K562 (cell line): ENCODE results near the gene AFF1. TPM values are rescaled to one million over a fixed set of nuclear protein-coding genes. Genes with fewer than 3 reads are reported as not detected.

Source experiments
- ATF7 ChIP-seq: fragments of 450-650 bp; IDR thresholded peaks from 2 replicates; pipeline ENCODE4 v1.7.1; 2014; ENCODE audit warnings: mild to moderate bottlenecking, moderate library complexity
- CBX3 ChIP-seq, 2 experiments: IDR thresholded peaks; 1 replicate in 1 of 2; 2 replicates in 1 of 2; pipeline ENCODE4 v1.6.1; 2012; ENCODE audit warnings: inconsistent platforms in 2 of 2, low read length in 2 of 2, borderline replicate concordance in 1 of 2, control low read depth in 1 of 2
- EP300 ChIP-seq: IDR thresholded peaks from 2 replicates; pipeline ENCODE4 v1.6.1; 2012; ENCODE audit warnings: low read length, improper control_type of control experiment
- JUND ChIP-seq, 2 experiments: IDR thresholded peaks; 2 replicates in 1 of 2; 3 replicates in 1 of 2; pipeline ENCODE4 v1.6.1; 2011; ENCODE audit warnings: borderline replicate concordance in 2 of 2, low read depth in 2 of 2, low read length in 2 of 2, improper control_type of control experiment in 1 of 2, missing biosample characterization in 1 of 2, missing genetic modification characterization in 1 of 2, missing genetic modification reagents in 1 of 2
- MEIS2 ChIP-seq: fragments of 450-650 bp; IDR thresholded peaks from 2 replicates; pipeline ENCODE4 v1.6.1; 2014; ENCODE audit warnings: mild to moderate bottlenecking; ENCODE audit not compliant: partially characterized antibody
- MYBL2 ChIP-seq, 2 experiments: fragments of 450-650 bp in 1 of 2; sonication (generic) in 1 of 2; formaldehyde crosslinking in 1 of 2; IDR thresholded peaks; 2 replicates each; pipeline versions ENCODE4 v1.6.1 to v1.8.1; 2017 to 2022; ENCODE audit warnings: borderline replicate concordance in 1 of 2, inconsistent platforms in 1 of 2, low read depth in 1 of 2, mild to moderate bottlenecking in 1 of 2, missing genetic modification reagents in 1 of 2, moderate library complexity in 1 of 2
- POLR2AphosphoS5 ChIP-seq: IDR thresholded peaks from 2 replicates; pipeline ENCODE4 v1.6.1; 2011; ENCODE audit warnings: mild to moderate bottlenecking, low read depth, low read length, moderate library complexity; ENCODE audit not compliant: control insufficient read depth, insufficient read depth
- PURB ChIP-seq: sonication (generic); formaldehyde crosslinking; IDR thresholded peaks from 2 replicates; pipeline ENCODE4 v1.9.0; 2021; ENCODE audit warnings: low read depth, mild to moderate bottlenecking, missing genetic modification reagents
- STAT5A ChIP-seq: IDR thresholded peaks from 2 replicates; pipeline ENCODE4 v1.6.1; 2012; ENCODE audit warnings: low read length, inconsistent platforms, borderline replicate concordance
- ZEB2 ChIP-seq: fragments of 450-650 bp; IDR thresholded peaks from 2 replicates; pipeline ENCODE4 v1.6.1; 2016
- ZNF384 ChIP-seq: IDR thresholded peaks from 2 replicates; pipeline ENCODE4 v1.6.1; 2012; ENCODE audit warnings: low read depth, low read length, improper control_type of control experiment
- polyA plus RNA-seq, 8 experiments: library from polyadenylated mRNA; depleted of rRNA in 4 of 8; stranded (reverse) in 5 of 8; unstranded in 3 of 8; fragments of >200 nt; fragmentation: Nextera tagmentation in 2 of 8; fragmentation: Illumina TruSeq in 1 of 8; extraction: Ambion mirVana in 2 of 8; extraction: Trizol in 1 of 8; gene quantifications; 2 replicates each; pipeline versions ENCODE4 v1.2.1 to v1.2.3, GENCODE V29; 2011 to 2014; ENCODE audit warnings: inconsistent platforms in 1 of 8, missing spikeins in 1 of 8
- total RNA-seq, 7 experiments: library from RNA; depleted of rRNA in 6 of 7; stranded (reverse); fragments of >200 nt in 6 of 7; fragmentation: Illumina TruSeq in 2 of 7; extraction: Trizol in 2 of 7; gene quantifications; 2 replicates each; pipeline versions ENCODE4 v1.2.1 to v1.2.3, GENCODE V29; 2011 to 2021; ENCODE audit warnings: low replicate concordance in 1 of 7
- TF ChIP-seq, protein P1 (sequence below): fragments of 450-650 bp; IDR thresholded peaks from 2 replicates; pipeline ENCODE4 v1.6.1; 2016

Gene AFF1
- total and polyA plus RNA-seq, 9 of the 15 experiments (the other 6 are each of a cell fraction or from before 2014, with no cell fraction given) = 4.1 to 47.5 (median 17.2) TPM

DNA sequence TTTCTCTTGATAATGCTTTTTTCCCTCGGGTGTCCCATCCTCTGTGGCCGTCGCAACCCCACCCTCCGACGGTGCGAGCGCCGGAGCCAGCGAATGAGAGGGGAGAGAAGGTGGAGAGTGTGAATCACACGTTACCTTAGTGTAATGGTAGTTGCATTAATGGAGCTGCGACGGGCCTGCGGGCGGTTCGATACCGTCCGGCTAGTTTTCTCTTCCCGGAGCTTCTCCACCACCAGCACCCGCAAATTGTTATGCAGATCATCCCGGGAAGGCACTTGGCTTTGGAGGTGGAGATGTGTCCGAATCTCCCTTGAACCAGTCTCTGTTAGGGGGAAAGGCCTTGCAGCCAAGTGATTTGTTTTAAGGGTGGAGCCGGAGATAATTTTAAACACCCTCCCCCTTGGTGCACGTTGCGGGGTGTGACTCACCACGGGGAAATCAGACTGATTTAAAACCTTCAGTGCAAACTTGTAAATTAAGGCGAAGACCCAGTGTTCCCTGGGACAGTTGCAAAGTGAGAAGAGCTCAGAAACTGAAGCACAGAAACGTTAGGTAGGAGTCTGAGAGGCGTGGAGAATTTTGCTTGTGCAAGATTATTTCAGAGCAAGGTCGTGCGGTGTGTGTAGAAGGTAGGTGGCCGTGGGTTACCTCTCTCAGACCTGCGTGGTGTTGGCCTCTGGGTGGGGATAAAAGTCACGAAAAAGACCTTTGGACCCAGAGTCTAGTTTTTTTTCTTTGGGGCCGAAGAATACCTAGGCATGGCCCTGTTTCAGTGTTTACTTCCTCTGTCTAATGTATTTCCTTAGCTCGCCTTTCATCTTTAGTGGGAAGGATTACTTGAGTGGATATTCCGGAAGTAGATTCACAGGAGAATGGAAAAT is 1.3 kb downstream of the AFF1 start (continued):
- TF ChIP-seq, protein P1, sequence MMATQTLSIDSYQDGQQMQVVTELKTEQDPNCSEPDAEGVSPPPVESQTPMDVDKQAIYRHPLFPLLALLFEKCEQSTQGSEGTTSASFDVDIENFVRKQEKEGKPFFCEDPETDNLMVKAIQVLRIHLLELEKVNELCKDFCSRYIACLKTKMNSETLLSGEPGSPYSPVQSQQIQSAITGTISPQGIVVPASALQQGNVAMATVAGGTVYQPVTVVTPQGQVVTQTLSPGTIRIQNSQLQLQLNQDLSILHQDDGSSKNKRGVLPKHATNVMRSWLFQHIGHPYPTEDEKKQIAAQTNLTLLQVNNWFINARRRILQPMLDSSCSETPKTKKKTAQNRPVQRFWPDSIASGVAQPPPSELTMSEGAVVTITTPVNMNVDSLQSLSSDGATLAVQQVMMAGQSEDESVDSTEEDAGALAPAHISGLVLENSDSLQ = peak; percentile 59
- TF ChIP-seq STAT5A (peak; percentile 19; the same call in 1 of the 2 replicates), PURB (CRISPR knock-in tag) (no peak), EP300 (peak; percentile 47; the same call in 1 of the 2 replicates), MYBL2 (IDR thresholded peaks at IDR 0.05; ENCODE audit: low read depth) (peak; percentile 52; the same call in 1 of the 2 replicates), MYBL2 (CRISPR knock-in tag; IDR thresholded peaks at IDR 0.05; ENCODE audit: borderline replicate concordance) (no peak), MEIS2 (peak; percentile 90), CBX3 (IDR thresholded peaks at IDR 0.05; ENCODE audit: borderline replicate concordance in 1 of 2, low read length in 2 of 2) (peak in 1 of 2 experiments; percentile 53; a peak in 1 of 3 replicates), POLR2AphosphoS5 (peak; percentile 80), ZNF384 (peak; percentile 62), ATF7 (peak; percentile 66; the same call in 1 of the 2 replicates), JUND (IDR thresholded peaks at IDR 0.05; ENCODE audit: borderline replicate concordance, low read depth, low read length) (peak; percentile 98), JUND (tag; IDR thresholded peaks at IDR 0.05; ENCODE audit: borderline replicate concordance, low read depth, low read length) (peak; percentile 97; the same call in 2 of the 3 replicates), ZEB2 (0 out of 2 replicates have a peak, but pooled peaks have one; percentile 9)
